NCI-H526 treated with DMSO at 0.1 percent for 48 hours (cell line): ENCODE results near the gene TMUB1.
"Not testable (repeated sequence)": the region's sequence is repeated elsewhere in the genome, so short reads cannot be mapped to it uniquely, and the experiment has no call there.

Experiments
- DNase-seq: peaks from one replicate; lab custom pipeline; 2025; lab: John Stamatoyannopoulos, UW

TMUB1 gene

DNA sequence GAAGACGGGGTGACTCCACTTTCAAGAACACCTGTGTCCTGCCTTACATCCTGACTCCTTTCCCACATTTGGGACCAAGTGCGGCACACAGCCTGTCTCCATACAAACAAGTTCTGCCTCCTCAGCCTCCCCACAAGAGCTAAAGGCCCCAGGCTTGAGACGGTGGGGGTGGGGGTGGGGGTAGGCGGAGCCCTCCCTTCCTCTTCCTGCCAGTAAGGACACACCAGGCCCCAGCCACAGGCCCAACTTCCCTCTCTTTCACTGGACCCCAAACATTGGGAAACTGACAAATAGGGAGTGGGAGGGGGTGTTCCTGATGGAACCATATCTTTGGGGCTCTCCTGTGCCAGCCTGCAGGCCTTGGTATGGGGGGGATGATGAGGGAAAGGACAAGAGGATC is 30.2 kb downstream of the TMUB1 start:
- DNase-seq, result no peak

- DNase-seq, result no peak
Measured at GRCh38 chr7:151051108-151051507, 32.2 kb downstream of the TMUB1 start.

DNA sequence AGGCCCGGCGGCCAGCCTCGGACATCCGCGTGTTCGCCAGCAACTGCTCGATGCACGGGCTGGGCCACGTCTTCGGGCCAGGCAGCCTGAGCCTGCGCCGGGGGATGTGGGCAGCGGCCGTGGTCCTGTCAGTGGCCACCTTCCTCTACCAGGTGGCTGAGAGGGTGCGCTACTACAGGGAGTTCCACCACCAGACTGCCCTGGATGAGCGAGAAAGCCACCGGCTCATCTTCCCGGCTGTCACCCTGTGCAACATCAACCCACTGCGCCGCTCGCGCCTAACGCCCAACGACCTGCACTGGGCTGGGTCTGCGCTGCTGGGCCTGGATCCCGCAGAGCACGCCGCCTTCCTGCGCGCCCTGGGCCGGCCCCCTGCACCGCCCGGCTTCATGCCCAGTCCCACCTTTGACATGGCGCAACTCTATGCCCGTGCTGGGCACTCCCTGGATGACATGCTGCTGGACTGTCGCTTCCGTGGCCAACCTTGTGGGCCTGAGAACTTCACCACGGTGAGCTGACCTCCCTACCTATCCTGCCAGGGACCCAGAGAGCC is 34.3 kb downstream of the TMUB1 start:
- no peak for DNase-seq

- DNase-seq, result no peak
Measured at GRCh38 chr7:151047976-151048815, 35.1 kb downstream of the TMUB1 start, which contains the start of gene ASIC3. Gene ASIC3, plus strand, starts transcription at chr7:151048531. Its CDS starts 355 bp downstream, at chr7:151048886.

GRCh38 chr7:151046603-151047573 is 36.4 kb downstream of the TMUB1 start:
- DNase-seq, result no peak

- no peak for DNase-seq
Measured at GRCh38 chr7:151045967-151046366, 37.3 kb downstream of the TMUB1 start.

GRCh38 chr7:151045262-151045661 is 38.0 kb downstream of the TMUB1 start:
- no peak for DNase-seq

DNA sequence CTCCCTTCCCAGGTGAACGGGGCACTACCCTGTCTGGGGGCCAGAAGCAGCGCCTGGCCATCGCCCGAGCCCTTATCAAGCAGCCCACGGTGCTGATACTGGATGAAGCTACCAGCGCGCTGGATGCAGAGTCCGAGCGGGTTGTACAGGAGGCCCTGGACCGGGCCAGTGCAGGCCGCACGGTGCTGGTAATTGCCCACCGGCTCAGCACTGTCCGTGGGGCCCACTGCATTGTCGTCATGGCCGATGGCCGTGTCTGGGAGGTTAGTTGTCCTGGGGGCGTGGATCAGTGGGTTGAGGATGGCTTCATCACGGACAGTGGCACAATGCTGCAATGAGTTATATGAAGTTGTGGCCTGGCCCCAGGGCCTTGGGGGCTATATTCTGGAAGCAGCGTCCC is 39.3 kb downstream of the TMUB1 start:
- no peak for DNase-seq

- DNase-seq, result not testable (repeated sequence)
Measured at GRCh38 chr7:151043449-151043848, 39.8 kb downstream of the TMUB1 start.

DNA sequence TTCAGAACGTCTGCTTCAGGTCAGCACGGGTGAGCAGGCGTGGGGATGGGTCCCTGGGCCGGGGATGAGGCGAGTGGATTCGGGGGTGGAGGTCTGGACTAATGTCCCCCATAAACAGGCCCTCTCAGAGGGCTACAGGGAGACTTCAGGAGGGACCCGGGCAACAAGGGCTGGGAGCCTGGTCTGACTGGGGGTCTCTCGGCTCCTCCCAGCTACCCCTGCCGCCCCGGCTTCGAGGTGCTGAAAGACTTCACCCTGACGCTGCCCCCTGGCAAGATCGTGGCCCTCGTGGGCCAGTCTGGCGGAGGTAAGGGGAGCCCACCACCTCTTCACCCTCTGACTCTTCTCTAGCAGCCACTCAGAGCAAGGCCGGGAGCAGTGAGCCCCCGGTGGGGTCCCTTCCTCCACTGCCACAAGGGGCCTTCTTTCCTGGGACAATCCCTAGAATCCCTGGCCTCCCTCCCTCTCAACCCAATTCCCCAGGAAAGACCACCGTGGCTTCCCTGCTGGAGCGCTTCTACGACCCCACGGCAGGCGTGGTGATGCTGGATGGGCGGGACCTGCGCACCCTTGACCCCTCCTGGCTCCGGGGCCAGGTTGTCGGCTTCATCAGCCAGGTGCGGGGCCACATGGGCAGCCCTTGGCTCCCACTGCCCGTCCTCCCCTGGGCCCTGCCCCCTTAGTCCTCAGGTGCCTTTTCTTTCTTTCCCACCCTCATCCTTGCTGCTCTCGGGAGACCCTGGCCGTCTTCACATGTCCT is 42.5 kb downstream of the TMUB1 start:
- no peak for DNase-seq

DNA sequence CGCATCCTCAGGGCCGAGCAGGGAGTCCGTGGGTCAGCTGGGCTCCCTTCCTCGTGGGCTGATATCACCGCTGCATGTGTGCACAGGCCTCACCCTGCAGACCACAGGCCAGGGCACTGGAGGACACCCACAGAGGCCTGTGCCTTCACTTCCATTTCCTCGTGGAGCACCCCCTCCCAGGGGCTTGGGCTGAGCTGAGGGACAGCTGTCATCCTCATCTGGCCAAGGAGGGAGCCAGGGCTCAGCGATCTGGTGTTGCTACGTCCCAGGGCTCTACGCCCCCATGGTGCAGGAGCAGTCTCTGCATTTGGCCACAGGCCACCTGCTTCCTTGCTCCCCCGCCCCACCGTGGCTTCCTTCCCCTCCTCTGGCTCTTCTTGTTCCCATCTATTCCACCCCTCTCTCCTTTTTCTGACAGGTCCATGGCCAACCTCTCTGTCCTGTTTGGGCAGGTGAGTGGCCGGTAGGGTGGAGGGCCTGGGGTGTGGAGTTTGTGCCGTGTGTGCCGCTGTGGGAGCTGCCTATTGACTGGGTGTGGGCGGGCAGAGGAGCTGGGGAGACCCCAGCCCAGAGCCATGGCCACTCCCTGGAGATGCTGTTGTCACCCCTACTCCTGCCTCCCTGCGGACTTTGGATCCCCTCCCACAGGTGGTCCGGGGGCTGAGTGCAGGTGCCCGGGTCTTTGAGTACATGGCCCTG is 43.3 kb downstream of the TMUB1 start:
- DNase-seq, result no peak

DNA sequence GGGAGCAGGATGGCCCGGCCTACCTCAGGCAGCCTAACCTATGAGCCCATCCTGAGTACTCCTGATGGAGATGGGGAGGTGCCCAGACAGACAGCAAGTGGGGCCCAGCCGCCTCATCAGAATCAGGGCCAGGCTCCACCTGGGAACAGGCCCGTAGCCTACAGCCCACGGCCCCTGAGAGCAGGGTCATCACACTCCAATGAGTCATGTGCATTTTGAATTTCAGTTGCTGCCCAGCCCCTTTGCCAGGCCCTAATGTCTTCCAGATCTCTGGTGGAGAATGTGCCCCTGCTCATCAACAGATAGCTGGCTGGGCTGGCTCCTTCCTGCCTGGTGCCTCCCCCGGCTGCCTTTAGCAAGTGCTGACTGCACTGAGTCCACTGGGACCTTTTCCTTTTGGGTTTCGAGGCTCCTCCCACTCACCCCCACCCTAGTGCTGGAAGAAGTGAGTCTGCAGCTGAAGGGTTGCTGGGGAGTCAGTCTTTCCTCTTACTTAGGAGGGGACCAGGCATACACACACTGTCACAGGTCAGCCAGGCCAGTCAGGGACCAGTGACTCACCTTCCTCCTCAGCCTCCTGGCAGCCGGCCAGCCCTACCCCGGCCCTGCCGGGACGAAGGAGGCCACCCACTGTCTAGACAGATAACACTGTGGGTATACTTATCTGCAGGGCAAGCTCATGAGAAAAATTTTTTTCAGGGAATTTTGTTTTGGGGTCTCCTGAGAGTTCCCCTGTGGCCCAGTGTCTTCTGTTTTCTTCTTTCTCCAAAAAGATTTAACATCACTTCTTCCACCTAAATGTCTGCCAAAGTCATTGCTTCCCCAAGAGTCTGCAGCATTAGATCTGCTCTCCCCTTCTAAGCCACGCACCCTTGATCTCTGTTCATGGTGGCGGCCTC is 44.1 kb downstream of the TMUB1 start:
- DNase-seq, result no peak

GRCh38 chr7:151035902-151036301 is 47.4 kb downstream of the TMUB1 start:
- DNase-seq, result no peak

- no peak for DNase-seq
Measured at GRCh38 chr7:151035026-151035717, 48.1 kb downstream of the TMUB1 start.

DNA sequence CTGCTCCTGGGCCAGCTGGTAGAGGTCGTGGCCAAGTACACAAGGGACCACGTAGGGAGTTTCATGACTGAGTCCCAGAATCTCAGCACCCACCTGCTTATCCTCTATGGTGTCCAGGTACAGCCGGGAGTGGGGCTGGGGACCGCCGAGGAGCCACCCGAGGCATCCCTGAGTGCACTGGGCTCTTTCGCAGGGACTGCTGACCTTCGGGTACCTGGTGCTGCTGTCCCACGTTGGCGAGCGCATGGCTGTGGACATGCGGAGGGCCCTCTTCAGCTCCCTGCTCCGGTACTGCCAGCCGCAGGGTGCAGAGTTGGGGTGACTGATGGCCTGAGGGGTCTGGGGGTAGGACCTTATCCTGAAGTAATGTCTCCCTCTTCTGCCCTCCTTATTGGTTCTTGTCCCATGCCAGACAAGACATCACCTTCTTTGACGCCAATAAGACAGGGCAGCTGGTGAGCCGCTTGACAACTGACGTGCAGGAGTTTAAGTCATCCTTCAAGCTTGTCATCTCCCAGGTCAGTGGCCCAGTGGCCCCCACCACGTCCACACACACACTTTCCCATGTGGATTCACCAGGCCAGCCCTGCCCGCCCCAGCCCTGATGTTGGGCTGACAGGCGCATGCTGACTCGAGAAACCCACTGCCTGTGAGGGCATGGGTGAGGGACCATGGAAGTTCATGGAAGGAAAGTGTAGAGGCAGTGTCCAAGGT is 48.8 kb downstream of the TMUB1 start:
- no peak for DNase-seq

GRCh38 chr7:151033864-151034249 is 49.4 kb downstream of the TMUB1 start:
- no peak for DNase-seq

DNA sequence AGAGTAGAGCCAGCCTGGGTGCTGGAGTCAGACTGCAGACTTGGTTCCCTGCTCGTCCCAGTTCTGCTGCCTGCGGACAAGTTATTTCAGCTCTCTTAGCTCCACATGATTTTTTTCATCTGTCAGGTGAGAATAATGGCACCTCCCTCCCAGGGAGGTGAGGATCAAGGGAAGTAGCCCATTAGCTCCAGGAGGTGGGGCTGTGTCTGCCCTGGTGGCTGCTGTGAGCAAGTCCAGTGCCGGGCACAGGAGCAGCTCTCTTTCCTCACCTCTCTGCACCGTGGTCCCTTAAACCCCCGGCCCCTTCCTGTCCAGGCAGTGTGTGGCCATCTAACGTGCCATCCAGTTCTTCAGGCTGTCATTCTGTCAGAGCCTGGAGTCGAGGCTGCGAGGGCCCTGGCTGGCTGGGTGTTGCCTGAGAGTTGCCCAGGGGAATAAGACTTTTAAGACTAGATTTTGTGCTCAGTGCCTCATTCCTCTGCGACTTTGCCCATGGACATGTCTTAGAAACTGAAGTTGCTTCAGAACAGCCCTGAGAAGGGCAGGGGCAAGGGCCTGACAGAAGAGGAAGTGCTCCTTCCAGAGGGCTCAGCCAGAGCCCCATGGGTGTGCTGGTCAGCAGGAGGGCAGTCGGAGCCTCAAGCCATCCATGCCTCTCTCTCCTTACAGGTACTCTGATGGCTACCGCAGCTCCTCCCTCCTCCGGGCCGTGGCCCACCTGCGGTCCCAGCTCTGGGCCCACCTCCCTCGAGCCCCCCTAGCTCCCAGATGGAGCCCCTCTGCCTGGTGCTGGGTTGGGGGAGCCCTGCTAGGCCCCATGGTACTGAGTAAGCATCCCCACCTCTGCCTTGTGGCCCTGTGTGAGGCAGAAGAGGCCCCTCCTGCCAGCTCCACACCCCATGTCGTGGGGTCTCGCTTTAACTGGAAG is 50.1 kb downstream of the TMUB1 start:
- DNase-seq, result no peak
